ENCODE results near the gene ZMAT1. TPM values are rescaled to one million over a fixed set of nuclear protein-coding genes. Genes with fewer than 3 reads are reported as not detected.

ZMAT1 gene
- total RNA-seq, 2 experiments from 2014 or later: not detected

DNA sequence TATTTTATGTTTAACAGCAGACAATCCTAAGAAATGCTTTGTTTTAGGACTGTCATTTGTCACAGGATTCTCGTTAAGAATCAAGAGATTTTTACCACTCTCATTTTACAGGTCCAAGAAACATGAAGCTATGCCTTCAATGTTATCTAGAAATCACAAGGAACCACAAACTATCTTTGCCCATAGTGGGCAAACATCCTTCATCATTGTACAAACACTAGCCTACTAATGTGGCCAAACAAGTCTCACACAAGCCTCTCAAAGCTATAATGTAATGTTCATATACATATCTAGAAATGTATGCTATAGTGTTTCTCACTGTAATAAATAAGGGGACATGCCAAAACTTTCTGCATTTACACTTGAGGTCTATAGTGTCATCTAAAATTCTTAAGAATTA is 26.8 kb downstream of the ZMAT1 start:
- intact Hi-C loops (cut with micrococcal nuclease; ENCODE audit: unreplicated experiment): no loop called here
- H3K79me2 ChIP-seq (ENCODE audit: insufficient read depth, low read depth, low read length): no peaks in the 10 kb centered on the region
- POLR2A ChIA-PET: interaction anchor here (0.6 kb wide), 1 partner anchor 1666 kb away, joined by 3 read pairs; no protein-coding TSS in a partner anchor
- no peak overlapping the region for H2AFZ ChIP-seq (ENCODE audit: low read length)
- CTCF ChIA-PET (ENCODE audit: unreplicated experiment): no interaction called here
- H3K9me3 ChIP-seq (ENCODE audit: low read length): no peaks in the 10 kb centered on the region
- H3K4me2 ChIP-seq (ENCODE audit: low read length): no peak overlapping the region
- TF ChIP-seq, protein P1, sequence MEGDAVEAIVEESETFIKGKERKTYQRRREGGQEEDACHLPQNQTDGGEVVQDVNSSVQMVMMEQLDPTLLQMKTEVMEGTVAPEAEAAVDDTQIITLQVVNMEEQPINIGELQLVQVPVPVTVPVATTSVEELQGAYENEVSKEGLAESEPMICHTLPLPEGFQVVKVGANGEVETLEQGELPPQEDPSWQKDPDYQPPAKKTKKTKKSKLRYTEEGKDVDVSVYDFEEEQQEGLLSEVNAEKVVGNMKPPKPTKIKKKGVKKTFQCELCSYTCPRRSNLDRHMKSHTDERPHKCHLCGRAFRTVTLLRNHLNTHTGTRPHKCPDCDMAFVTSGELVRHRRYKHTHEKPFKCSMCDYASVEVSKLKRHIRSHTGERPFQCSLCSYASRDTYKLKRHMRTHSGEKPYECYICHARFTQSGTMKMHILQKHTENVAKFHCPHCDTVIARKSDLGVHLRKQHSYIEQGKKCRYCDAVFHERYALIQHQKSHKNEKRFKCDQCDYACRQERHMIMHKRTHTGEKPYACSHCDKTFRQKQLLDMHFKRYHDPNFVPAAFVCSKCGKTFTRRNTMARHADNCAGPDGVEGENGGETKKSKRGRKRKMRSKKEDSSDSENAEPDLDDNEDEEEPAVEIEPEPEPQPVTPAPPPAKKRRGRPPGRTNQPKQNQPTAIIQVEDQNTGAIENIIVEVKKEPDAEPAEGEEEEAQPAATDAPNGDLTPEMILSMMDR (conservative IDR thresholded peaks at IDR 0.05; ENCODE audit: low read length): no peak
- TF ChIP-seq EZH2phosphoT487 (IDR thresholded peaks at IDR 0.05; ENCODE audit: borderline replicate concordance, low read depth, low read length): no peak
- H3K9me2 ChIP-seq (ENCODE audit: insufficient read depth, low read length): no peaks in the 10 kb centered on the region
- H3K4me1 ChIP-seq (ENCODE audit: insufficient read depth, low read length, poor library complexity, severe bottlenecking): no peaks in the 10 kb centered on the region
- H3K36me3 ChIP-seq (ENCODE audit: insufficient read depth, low read length): no peaks in the 10 kb centered on the region
- no TSS peak for BruUV-seq (replicated peaks)
- no peak overlapping the region for H3K27ac ChIP-seq (ENCODE audit: low read depth, low read length, poor library complexity, severe bottlenecking)
- no peak for DNase-seq (ENCODE audit: low spot score)
- H3K4me3 ChIP-seq (ENCODE audit: low read depth, low read length, poor library complexity, severe bottlenecking): no peak overlapping the region
- no peaks in the 10 kb centered on the region for H4K20me1 ChIP-seq (ENCODE audit: insufficient read depth, low read length)

Small RNA genes within 50 kb of the gene (small RNA-seq; reads per million reads assigned to genes)
- not detected for gene RNU6-345P

Other genes with a start within 250 kb of the ZMAT1 start
- gene TCEAL2, start 193.7 kb upstream of the ZMAT1 start, total RNA-seq (2014; rRNA removed; shearing (Covaris generic)): not detected in 2 replicates
- gene TCEAL2, start 193.7 kb upstream of the ZMAT1 start, total RNA-seq (2022): not detected in 2 replicates
- not detected in 2 replicates for gene TCEAL6, start 210.5 kb upstream of the ZMAT1 start, total RNA-seq (2014; rRNA removed; shearing (Covaris generic))
- not detected in 2 replicates for gene TCEAL6, start 210.5 kb upstream of the ZMAT1 start, total RNA-seq (2022)
- not detected in 2 replicates for gene BEX5, start 223.9 kb upstream of the ZMAT1 start, total RNA-seq (2014; rRNA removed; shearing (Covaris generic))
- gene BEX5, start 223.9 kb upstream of the ZMAT1 start, total RNA-seq (2022): not detected in 2 replicates

All from OCI-LY7 (cell line).